Thoracic aorta (tissue), 2 donors: ENCODE measurements around the gene ANKRD28. TPM values are rescaled to one million over a fixed set of nuclear protein-coding genes. Genes with fewer than 3 reads are reported as not detected.

Experiments used
- ATAC-seq: fragments of 150-250 bp; one replicate; pipeline ENCODE4 v1.8.0; 2017; ENCODE audit warnings: low read depth; ENCODE audit not compliant: insufficient number of reproducible peaks, low FRiP score
- DNase-seq: peaks from one replicate; pipeline ENCODE4 v3.0.0-alpha.2; 2020; ENCODE audit warnings: low spot score
- H3K27ac ChIP-seq, 2 donors: fragments of 200-600 bp; sonication (generic); 1 replicate in 1 of 2; 2 replicates in 1 of 2; pipeline ENCODE4 v1.5.1; 2016; ENCODE audit warnings: mild to moderate bottlenecking in 2 of 2, moderate library complexity in 2 of 2
- H3K27me3 ChIP-seq: fragments of 200-600 bp; sonication (generic); replicated peaks from 2 replicates; pipeline ENCODE4 v1.6.0; 2016; ENCODE audit warnings: mild to moderate bottlenecking; ENCODE audit not compliant: insufficient read depth
- H3K36me3 ChIP-seq: fragments of 200-600 bp; sonication (generic); one replicate; pipeline ENCODE4 v1.5.1; 2016
- H3K4me1 ChIP-seq, 2 donors: fragments of 200-600 bp; sonication (generic); 1 replicate in 1 of 2; 2 replicates in 1 of 2; pipeline versions ENCODE4 v1.5.1 to v1.6.0; 2016; ENCODE audit warnings: low read depth in 2 of 2, mild to moderate bottlenecking in 1 of 2; ENCODE audit not compliant: control insufficient read depth in 1 of 2
- H3K4me3 ChIP-seq: fragments of 200-600 bp; sonication (generic); 2 replicates; pipeline ENCODE4 v1.5.1; 2016; ENCODE audit warnings: mild to moderate bottlenecking
- H3K9me3 ChIP-seq: fragments of 200-600 bp; sonication (generic); 2 replicates; pipeline ENCODE4 v1.5.1; 2016
- CTCF ChIP-seq: fragments of 200-600 bp; sonication (generic); IDR thresholded peaks from one replicate; pipeline ENCODE4 v1.5.1; 2019; ENCODE audit warnings: antibody characterized with exemption
- total RNA-seq, 2 donors: library from RNA; depleted of rRNA; stranded (reverse); fragments of >200 nt; gene quantifications; one replicate each; pipeline versions ENCODE4 v1.1.0 to v1.2.3, GENCODE V29; 2016

ANKRD28 gene
- total RNA-seq, 2 donors from 2014 or later: 42.5 to 60.2 TPM

GRCh38 chr3:15646851-15647511 lies 150.8 kb downstream of the ANKRD28 start:
- Histone ChIP-seq H3K9me3 (no peaks in the 10 kb centered on the region), H3K36me3 (no peaks in the 10 kb centered on the region), H3K27ac (peak overlapping the region; percentile 59 to 74), H3K4me1 (peaks cover 13 to 33% of the 10 kb centered on the region in 2 donors), H3K27me3 (no peaks in the 10 kb centered on the region), H3K4me3 (peak overlapping the region; percentile 50)
- ATAC-seq (peak; percentile 49), DNase-seq (peak; percentile 40)
- TF ChIP-seq CTCF: no peak

GRCh38 chr3:15645740-15646501 lies 151.9 kb downstream of the ANKRD28 start:
- Histone ChIP-seq H3K27ac (peak overlapping the region; percentile 59 to 74), H3K36me3 (no peaks in the 10 kb centered on the region), H3K4me1 (peaks cover 13 to 33% of the 10 kb centered on the region in 2 donors), H3K9me3 (no peaks in the 10 kb centered on the region), H3K27me3 (no peaks in the 10 kb centered on the region), H3K4me3 (peak overlapping the region; percentile 22)
- ATAC-seq: no peak
- DNase-seq: peak; percentile 50
- TF ChIP-seq CTCF: no peak

- Histone ChIP-seq H3K27ac (peak overlapping the region; percentile 59 to 74), H3K9me3 (no peaks in the 10 kb centered on the region), H3K4me3 (no peak overlapping the region), H3K36me3 (no peaks in the 10 kb centered on the region), H3K4me1 (peaks cover 13 to 33% of the 10 kb centered on the region in 2 donors), H3K27me3 (no peaks in the 10 kb centered on the region)
- ATAC-seq (no peak), DNase-seq (no peak)
- TF ChIP-seq CTCF: no peak
Measured at GRCh38 chr3:15645246-15645645, 152.5 kb downstream of the ANKRD28 start.

GRCh38 chr3:15638891-15639262 lies 158.9 kb downstream of the ANKRD28 start:
- TF ChIP-seq CTCF: no peak
- Histone ChIP-seq H3K36me3 (no peaks in the 10 kb centered on the region), H3K27ac (no peak overlapping the region), H3K27me3 (no peaks in the 10 kb centered on the region), H3K9me3 (no peaks in the 10 kb centered on the region), H3K4me1 (peaks cover 3 to 20% of the 10 kb centered on the region in 2 donors), H3K4me3 (no peak overlapping the region)
- ATAC-seq (no peak), DNase-seq (no peak)

- DNase-seq (no peak), ATAC-seq (no peak)
- TF ChIP-seq CTCF: no peak
- H3K36me3 ChIP-seq: no peaks in the 10 kb centered on the region
- H3K4me3 ChIP-seq: no peak overlapping the region
- H3K9me3 ChIP-seq: no peaks in the 10 kb centered on the region
- no peaks in the 10 kb centered on the region for H3K27me3 ChIP-seq
- no peak overlapping the region for H3K27ac ChIP-seq
- H3K4me1 ChIP-seq: peaks cover 3 to 21% of the 10 kb centered on the region in 2 donors
Measured at GRCh38 chr3:15638193-15638890, 159.4 kb downstream of the ANKRD28 start.
